KMS-11 (cell line): ENCODE data around the gene ATF3.

Experiments
- H2AFZ ChIP-seq: fragments of 200-600 bp; sonication (generic); 2 replicates; pipeline ENCODE4 v1.6.1; 2016; ENCODE audit warnings: antibody characterized with exemption, mixed run types, low read depth
- H3K27ac ChIP-seq: fragments of 200-600 bp; sonication (generic); 2 replicates; pipeline ENCODE4 v1.6.1; 2016; ENCODE audit warnings: mild to moderate bottlenecking, mixed run types
- H3K27me3 ChIP-seq: fragments of 200-600 bp; sonication (generic); 2 replicates; pipeline ENCODE4 v1.6.1; 2017; ENCODE audit warnings: mild to moderate bottlenecking, low read depth, mixed run types, moderate library complexity; ENCODE audit not compliant: insufficient read depth
- H3K36me3 ChIP-seq: fragments of 200-600 bp; sonication (generic); 2 replicates; pipeline ENCODE4 v1.6.1; 2017; ENCODE audit warnings: mild to moderate bottlenecking, mixed run types; ENCODE audit not compliant: insufficient read depth
- H3K4me1 ChIP-seq: fragments of 200-600 bp; sonication (generic); 2 replicates; pipeline ENCODE4 v1.6.1; 2016; ENCODE audit warnings: mild to moderate bottlenecking, low read depth, mixed run types; ENCODE audit not compliant: poor library complexity, severe bottlenecking
- H3K4me2 ChIP-seq: fragments of 200-600 bp; sonication (generic); 2 replicates; pipeline ENCODE4 v1.7.0; 2016; ENCODE audit warnings: mild to moderate bottlenecking, mixed run types
- H3K4me3 ChIP-seq: fragments of 200-600 bp; sonication (generic); IDR thresholded peaks from 2 replicates; pipeline ENCODE4 v1.6.1; 2017; ENCODE audit warnings: low read depth, low read length, mixed read lengths; ENCODE audit not compliant: insufficient read depth
- H3K79me2 ChIP-seq: fragments of 200-600 bp; sonication (generic); 2 replicates; pipeline ENCODE4 v1.6.1; 2016; ENCODE audit warnings: low read depth, mixed run types; ENCODE audit not compliant: insufficient read depth
- H3K9ac ChIP-seq: fragments of 200-600 bp; sonication (generic); 2 replicates; pipeline ENCODE4 v1.6.1; 2016; ENCODE audit warnings: mild to moderate bottlenecking, mixed run types
- H4K20me1 ChIP-seq: fragments of 200-600 bp; sonication (generic); 2 replicates; pipeline ENCODE4 v1.6.1; 2016; ENCODE audit warnings: mild to moderate bottlenecking, mixed run types; ENCODE audit not compliant: insufficient read depth
- TF ChIP-seq, protein P1 (sequence below): fragments of 200-600 bp; sonication (generic); conservative IDR thresholded peaks from 2 replicates; pipeline ENCODE4 v1.6.1; 2017; ENCODE audit warnings: low read depth, mild to moderate bottlenecking, antibody characterized with exemption, low read length, moderate library complexity, mixed read lengths

The ATF3 gene

DNA sequence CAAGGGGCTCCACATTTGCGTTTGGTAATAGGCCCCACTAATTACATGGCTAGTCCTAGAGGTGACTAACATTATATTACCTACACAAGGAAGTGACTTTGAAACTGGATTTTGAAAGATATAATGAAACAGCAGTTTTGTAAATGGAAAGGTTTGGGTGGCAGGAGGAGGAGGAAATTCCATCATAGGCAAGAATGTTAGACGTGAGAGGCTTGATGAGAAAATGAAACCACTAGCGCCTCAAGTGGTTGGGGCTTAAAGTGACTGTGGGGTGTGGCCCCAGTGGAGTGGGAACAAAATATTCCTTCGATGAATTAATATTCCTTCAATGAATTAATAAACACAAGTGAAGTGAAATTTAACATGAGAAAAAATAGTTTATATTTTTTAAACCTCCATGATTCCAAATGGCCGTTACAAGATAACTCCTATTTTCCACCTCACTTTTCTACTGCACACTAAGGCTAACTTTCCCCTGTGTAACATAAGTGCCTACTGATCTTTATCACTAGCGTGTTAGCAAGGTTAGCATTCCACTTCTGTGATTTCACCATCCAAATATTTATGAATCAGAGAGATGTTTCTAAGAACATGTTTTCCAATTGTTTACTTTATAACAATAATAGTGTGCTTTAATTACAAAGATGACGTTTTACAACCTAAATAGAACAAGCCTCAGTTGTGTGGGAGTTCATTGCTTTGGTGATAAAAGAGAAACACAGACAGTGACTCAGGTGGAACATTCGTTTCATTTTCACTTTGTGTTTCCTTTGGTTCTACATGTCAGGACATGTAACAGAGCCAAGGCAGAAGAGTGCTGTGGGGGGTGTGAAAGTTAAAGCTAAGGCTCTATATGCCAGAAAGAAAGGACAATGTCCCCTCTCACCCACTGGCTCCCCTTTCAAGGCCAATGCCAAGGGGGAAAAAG is 12.5 kb upstream of the ATF3 start:
- H3K4me1 ChIP-seq, result peaks cover 18% of the 10 kb centered on the region
- peak overlapping the region; percentile 49 for H3K4me2 ChIP-seq
- TF ChIP-seq, protein P1, sequence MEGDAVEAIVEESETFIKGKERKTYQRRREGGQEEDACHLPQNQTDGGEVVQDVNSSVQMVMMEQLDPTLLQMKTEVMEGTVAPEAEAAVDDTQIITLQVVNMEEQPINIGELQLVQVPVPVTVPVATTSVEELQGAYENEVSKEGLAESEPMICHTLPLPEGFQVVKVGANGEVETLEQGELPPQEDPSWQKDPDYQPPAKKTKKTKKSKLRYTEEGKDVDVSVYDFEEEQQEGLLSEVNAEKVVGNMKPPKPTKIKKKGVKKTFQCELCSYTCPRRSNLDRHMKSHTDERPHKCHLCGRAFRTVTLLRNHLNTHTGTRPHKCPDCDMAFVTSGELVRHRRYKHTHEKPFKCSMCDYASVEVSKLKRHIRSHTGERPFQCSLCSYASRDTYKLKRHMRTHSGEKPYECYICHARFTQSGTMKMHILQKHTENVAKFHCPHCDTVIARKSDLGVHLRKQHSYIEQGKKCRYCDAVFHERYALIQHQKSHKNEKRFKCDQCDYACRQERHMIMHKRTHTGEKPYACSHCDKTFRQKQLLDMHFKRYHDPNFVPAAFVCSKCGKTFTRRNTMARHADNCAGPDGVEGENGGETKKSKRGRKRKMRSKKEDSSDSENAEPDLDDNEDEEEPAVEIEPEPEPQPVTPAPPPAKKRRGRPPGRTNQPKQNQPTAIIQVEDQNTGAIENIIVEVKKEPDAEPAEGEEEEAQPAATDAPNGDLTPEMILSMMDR, result peak; percentile 95
- H4K20me1 ChIP-seq, result no peaks in the 10 kb centered on the region
- H3K27me3 ChIP-seq, result no peaks in the 10 kb centered on the region
- H3K9ac ChIP-seq, result peak overlapping the region; percentile 60
- H3K79me2 ChIP-seq, result no peaks in the 10 kb centered on the region
- H2AFZ ChIP-seq, result peak overlapping the region; percentile 77
- no peak overlapping the region for H3K4me3 ChIP-seq
- peak overlapping the region; percentile 84 for H3K27ac ChIP-seq
- no peaks in the 10 kb centered on the region for H3K36me3 ChIP-seq

DNA sequence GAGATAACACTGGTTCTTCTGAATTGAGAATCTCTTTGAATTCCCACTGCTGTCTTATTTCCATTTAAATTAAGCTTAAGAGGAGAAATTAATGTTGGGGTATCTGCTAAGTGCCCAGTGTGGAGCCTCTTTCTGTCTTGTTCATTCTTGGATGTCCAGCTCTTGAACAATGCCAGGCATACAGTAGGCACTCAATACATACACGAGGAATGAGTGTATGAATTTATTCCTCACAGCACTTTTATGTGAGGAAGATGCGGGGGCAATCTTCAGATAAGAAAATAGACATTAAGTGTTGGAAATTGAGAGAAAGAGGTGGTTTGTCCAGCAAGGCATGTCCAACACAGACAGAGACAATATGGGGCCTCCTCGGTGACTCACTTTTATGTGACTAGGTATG is 11.8 kb upstream of the ATF3 start:
- Histone ChIP-seq H3K79me2 (no peaks in the 10 kb centered on the region), H3K36me3 (no peaks in the 10 kb centered on the region), H3K27me3 (no peaks in the 10 kb centered on the region), H4K20me1 (no peaks in the 10 kb centered on the region), H3K4me2 (peak overlapping the region; percentile 49), H3K4me3 (no peak overlapping the region), H3K4me1 (peaks cover 18% of the 10 kb centered on the region), H3K27ac (peak overlapping the region; percentile 84), H2AFZ (peak overlapping the region; percentile 77), H3K9ac (peak overlapping the region; percentile 60)
- TF ChIP-seq, protein P1, result no peak

- H2AFZ ChIP-seq, result no peak overlapping the region
- no peaks in the 10 kb centered on the region for H3K79me2 ChIP-seq
- H3K9ac ChIP-seq, result no peak overlapping the region
- H4K20me1 ChIP-seq, result no peaks in the 10 kb centered on the region
- H3K27me3 ChIP-seq, result no peaks in the 10 kb centered on the region
- H3K27ac ChIP-seq, result no peak overlapping the region
- TF ChIP-seq, protein P1, result no peak
- H3K4me1 ChIP-seq, result peaks cover 18% of the 10 kb centered on the region
- no peak overlapping the region for H3K4me2 ChIP-seq
- no peak overlapping the region for H3K4me3 ChIP-seq
- no peaks in the 10 kb centered on the region for H3K36me3 ChIP-seq
Observed at GRCh38 chr1:212597487-212597886, 11.1 kb upstream of the ATF3 start.

DNA sequence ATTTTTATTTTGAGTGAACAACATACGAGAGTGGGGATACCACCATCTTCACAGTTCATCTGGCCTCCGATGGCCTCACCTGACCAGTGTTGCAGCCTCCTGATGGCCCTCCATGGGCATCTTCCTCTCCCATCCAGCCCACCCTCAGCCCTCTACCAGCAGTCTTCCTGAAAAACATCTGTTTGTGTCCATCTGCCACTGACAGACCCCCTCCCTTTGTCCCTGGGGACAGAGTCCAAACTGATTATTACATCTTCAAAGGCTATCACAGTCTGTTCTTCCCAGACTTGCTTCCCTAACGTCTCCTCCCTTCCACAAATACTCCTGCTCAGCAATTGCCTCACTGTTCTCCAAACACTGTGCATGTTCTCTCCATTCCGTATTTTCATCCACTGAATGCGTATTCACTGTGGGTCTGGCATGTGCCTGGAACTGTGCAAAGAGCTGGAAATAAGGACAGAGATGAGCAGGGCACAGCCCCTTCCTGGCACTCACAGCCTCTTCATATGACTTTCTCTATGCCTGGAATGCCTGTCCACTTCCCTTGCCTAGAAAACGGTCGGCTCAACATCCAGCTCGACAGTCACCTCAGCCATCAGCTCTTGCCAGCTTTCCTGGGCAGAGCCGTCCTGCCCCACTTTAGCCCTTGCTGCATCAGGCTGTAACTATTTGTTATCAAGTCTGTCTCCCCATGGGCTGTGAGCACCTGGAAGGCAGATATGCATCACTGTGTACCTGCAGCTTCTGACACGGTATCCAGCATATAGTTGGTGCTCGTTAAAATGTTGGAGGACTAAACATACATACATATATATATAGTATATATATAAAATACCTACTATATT is 8.3 kb upstream of the ATF3 start:
- TF ChIP-seq, protein P1, result no peak
- Histone ChIP-seq H3K27me3 (peaks cover 5% of the 10 kb centered on the region; the same call in 1 of the 2 replicates), H3K36me3 (no peaks in the 10 kb centered on the region), H3K79me2 (no peaks in the 10 kb centered on the region), H3K27ac (no peak overlapping the region), H3K4me2 (no peak overlapping the region), H3K4me1 (peaks cover 16% of the 10 kb centered on the region), H3K4me3 (no peak overlapping the region), H3K9ac (no peak overlapping the region), H4K20me1 (no peaks in the 10 kb centered on the region), H2AFZ (no peak overlapping the region)
